WTC11 (cell line): ENCODE measurements around the gene DMXL1. TPM values are rescaled to one million over a fixed set of nuclear protein-coding genes. Genes with fewer than 3 reads are reported as not detected.

Experiments used
- ATAC-seq: fragments of 200-7000 bp; cut with Tn5 transposase; 2 replicates; pipeline ENCODE4 v1.10.0; 2021; ENCODE audit warnings: mild to moderate bottlenecking, moderate library complexity
- CTCF ChIA-PET: fragments of 300-600 bp; sonication (Branson Sonifier 250); formaldehyde crosslinking; loops from one replicate; lab custom pipeline; 2021; ENCODE audit warnings: antibody characterized with exemption; lab: Charles Lee
- POLR2A ChIA-PET: fragments of 350-600 bp; sonication (Branson Sonifier 250); formaldehyde crosslinking; loops from one replicate; lab custom pipeline; 2021; ENCODE audit warnings: antibody characterized with exemption; lab: Charles Lee
- DNase-seq: peaks from one replicate; pipeline ENCODE4 v3.0.0; 2021; ENCODE audit warnings: low spot score
- H3K27ac Mint-ChIP-seq: 2 replicates; pipeline ENCODE4 v1.8.0; 2021; ENCODE audit warnings: mixed read lengths
- H3K27me3 Mint-ChIP-seq: 2 replicates; pipeline ENCODE4 v1.8.0; 2021; ENCODE audit warnings: low read depth, mild to moderate bottlenecking, moderate library complexity, mixed read lengths
- H3K36me3 Mint-ChIP-seq: 2 replicates; pipeline ENCODE4 v1.8.0; 2021; ENCODE audit warnings: mixed read lengths
- H3K4me1 Mint-ChIP-seq: 2 replicates; pipeline ENCODE4 v1.8.0; 2022; ENCODE audit warnings: mixed read lengths
- H3K4me3 Mint-ChIP-seq: 2 replicates; pipeline ENCODE4 v1.8.0; 2021; ENCODE audit warnings: mild to moderate bottlenecking, moderate library complexity, mixed read lengths
- H3K9me3 Mint-ChIP-seq: 2 replicates; pipeline ENCODE4 v1.8.0; 2021; ENCODE audit warnings: mixed read lengths
- AR ChIP-seq: fragments of 250-450 bp; sonication (Bioruptor Pico); IDR thresholded peaks from 2 replicates; pipeline ENCODE4 v1.9.0; 2021; ENCODE audit warnings: mild to moderate bottlenecking
- CREM ChIP-seq: sonication (generic); formaldehyde crosslinking; IDR thresholded peaks from 2 replicates; pipeline ENCODE4 v1.8.1; 2022; ENCODE audit warnings: mild to moderate bottlenecking, missing genetic modification reagents, moderate library complexity
- E2F5 ChIP-seq: sonication (generic); formaldehyde crosslinking; IDR thresholded peaks from 2 replicates; pipeline ENCODE4 v1.8.1; 2022; ENCODE audit warnings: mild to moderate bottlenecking, moderate library complexity, missing genetic modification reagents
- ELF4 ChIP-seq: sonication (generic); formaldehyde crosslinking; IDR thresholded peaks from 2 replicates; pipeline ENCODE4 v1.8.1; 2022; ENCODE audit warnings: low read depth, mild to moderate bottlenecking, moderate library complexity, missing genetic modification reagents
- FOXJ3 ChIP-seq: sonication (generic); formaldehyde crosslinking; IDR thresholded peaks from 2 replicates; pipeline ENCODE4 v1.9.0; 2021; ENCODE audit warnings: missing genetic modification reagents, mild to moderate bottlenecking, borderline replicate concordance
- GRHL2 ChIP-seq: fragments of 250-450 bp; sonication (Bioruptor Pico); IDR thresholded peaks from 2 replicates; pipeline ENCODE4 v1.8.0; 2022; ENCODE audit warnings: mild to moderate bottlenecking, moderate library complexity; ENCODE audit not compliant: insufficient replicate concordance, severe bottlenecking
- HMGA2 ChIP-seq: fragments of 250-450 bp; sonication (Bioruptor Pico); IDR thresholded peaks from 2 replicates; pipeline ENCODE4 v1.4.0; 2021; ENCODE audit warnings: mild to moderate bottlenecking, moderate library complexity
- IRF1 ChIP-seq: sonication (generic); formaldehyde crosslinking; IDR thresholded peaks from 2 replicates; pipeline ENCODE4 v1.8.0; 2023; ENCODE audit warnings: missing genetic modification reagents
- IRF2 ChIP-seq: sonication (generic); formaldehyde crosslinking; IDR thresholded peaks from 2 replicates; pipeline ENCODE4 v1.8.0; 2022; ENCODE audit warnings: low read depth, missing genetic modification reagents, borderline replicate concordance
- JAZF1 ChIP-seq: fragments of 250-450 bp; sonication (Bioruptor Pico); IDR thresholded peaks from 2 replicates; pipeline ENCODE4 v1.9.0; 2021; ENCODE audit warnings: moderate library complexity, mild to moderate bottlenecking, inconsistent platforms
- JUN ChIP-seq: sonication (generic); formaldehyde crosslinking; IDR thresholded peaks from 2 replicates; pipeline ENCODE4 v1.8.0; 2023; ENCODE audit warnings: mild to moderate bottlenecking, missing genetic modification reagents
- MLX ChIP-seq: sonication (generic); formaldehyde crosslinking; IDR thresholded peaks from 2 replicates; pipeline ENCODE4 v1.8.1; 2023; ENCODE audit warnings: mild to moderate bottlenecking, missing genetic modification reagents, moderate library complexity
- NR1H2 ChIP-seq: sonication (generic); formaldehyde crosslinking; IDR thresholded peaks from 2 replicates; pipeline ENCODE4 v1.9.0; 2021; ENCODE audit warnings: mild to moderate bottlenecking, moderate library complexity, missing genetic modification reagents
- SMAD4 ChIP-seq: sonication (generic); formaldehyde crosslinking; IDR thresholded peaks from 2 replicates; pipeline ENCODE4 v1.8.0; 2022; ENCODE audit warnings: mild to moderate bottlenecking, missing genetic modification reagents
- SOX15 ChIP-seq: fragments of 250-450 bp; sonication (Bioruptor Pico); IDR thresholded peaks from 2 replicates; pipeline ENCODE4 v1.9.0; 2021; ENCODE audit warnings: mild to moderate bottlenecking
- TCF7 ChIP-seq: sonication (generic); formaldehyde crosslinking; IDR thresholded peaks from 2 replicates; pipeline ENCODE4 v1.8.0; 2022; ENCODE audit warnings: mild to moderate bottlenecking, low read depth, missing genetic modification reagents, moderate library complexity
- TEAD4 ChIP-seq: sonication (generic); formaldehyde crosslinking; IDR thresholded peaks from 2 replicates; pipeline ENCODE4 v1.8.0; 2022; ENCODE audit warnings: mild to moderate bottlenecking, missing genetic modification reagents
- USF1 ChIP-seq: sonication (generic); formaldehyde crosslinking; IDR thresholded peaks from 2 replicates; pipeline ENCODE4 v1.8.0; 2022; ENCODE audit warnings: mild to moderate bottlenecking, missing genetic modification reagents
- USF2 ChIP-seq: sonication (generic); formaldehyde crosslinking; IDR thresholded peaks from 2 replicates; pipeline ENCODE4 v1.8.1; 2023; ENCODE audit warnings: mild to moderate bottlenecking, missing genetic modification reagents, moderate library complexity
- ZNF121 ChIP-seq: sonication (generic); formaldehyde crosslinking; IDR thresholded peaks from 2 replicates; pipeline ENCODE4 v1.8.0; 2023; ENCODE audit warnings: missing genetic modification reagents
- ZNF219 ChIP-seq: sonication (generic); formaldehyde crosslinking; IDR thresholded peaks from 2 replicates; pipeline ENCODE4 v1.8.0; 2023; ENCODE audit warnings: missing genetic modification reagents, mild to moderate bottlenecking, borderline replicate concordance
- ZNF416 ChIP-seq: fragments of 250-450 bp; sonication (Bioruptor Pico); IDR thresholded peaks from 2 replicates; pipeline ENCODE4 v1.9.0; 2021; ENCODE audit warnings: mild to moderate bottlenecking, inconsistent platforms
- ZNF423 ChIP-seq: fragments of 250-450 bp; sonication (Bioruptor Pico); IDR thresholded peaks from 2 replicates; pipeline ENCODE4 v2.1.2; 2022; ENCODE audit warnings: mild to moderate bottlenecking, moderate library complexity
- ZNF671 ChIP-seq: fragments of 250-450 bp; sonication (Bioruptor Pico); IDR thresholded peaks from 2 replicates; pipeline ENCODE4 v1.8.0; 2021; ENCODE audit warnings: mild to moderate bottlenecking
- ZSCAN18 ChIP-seq: fragments of 250-450 bp; sonication (Bioruptor Pico); IDR thresholded peaks from 2 replicates; pipeline ENCODE4 v2.1.2; 2022; ENCODE audit warnings: mild to moderate bottlenecking, moderate library complexity
- total RNA-seq: library from RNA; stranded (reverse); gene quantifications from 3 replicates; pipeline ENCODE4 v1.2.3, GENCODE V29; 2021
- TF ChIP-seq, protein P1 (sequence below): fragments of 250-450 bp; sonication (Bioruptor Pico); IDR thresholded peaks from 2 replicates; pipeline ENCODE4 v1.8.0; 2021; ENCODE audit warnings: mild to moderate bottlenecking

DMXL1 gene
- total RNA-seq, 1 experiment from 2014 or later, result 43.7 TPM

GRCh38 chr5:119255571-119256356 is 184.9 kb downstream of the DMXL1 start (continued):
- TF ChIP-seq GRHL2 (CRISPR knock-in tag) (no peak), ZSCAN18 (CRISPR knock-in tag) (no peak)

- DNase-seq, result no peak
- H3K9me3 Mint-ChIP-seq, result peaks cover 50% of the 10 kb centered on the region
Observed at GRCh38 chr5:119257613-119258012, 186.7 kb downstream of the DMXL1 start.

DNA sequence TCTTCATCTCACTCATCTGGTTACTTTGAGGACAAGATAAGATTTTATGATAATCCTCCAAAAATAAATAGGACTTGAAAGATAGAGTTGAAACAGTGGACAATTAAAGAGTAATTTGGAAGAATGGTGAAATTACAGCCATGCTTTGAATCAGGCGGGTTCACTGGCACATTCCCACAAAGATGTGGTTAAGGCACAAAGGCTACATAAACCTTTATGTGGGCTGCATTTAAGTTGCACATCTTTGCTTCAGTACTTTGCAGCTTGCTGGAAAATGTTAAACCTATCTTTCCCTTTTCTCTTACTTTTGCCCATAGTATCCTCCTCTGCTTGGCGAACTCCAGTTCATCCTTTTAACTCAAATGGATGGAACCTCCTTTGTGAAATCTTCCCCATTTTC is 192.8 kb downstream of the DMXL1 start:
- H3K27me3 Mint-ChIP-seq, result peaks cover 14% of the 10 kb centered on the region
- no peak for DNase-seq
- no peak for ATAC-seq
- H3K36me3 Mint-ChIP-seq, result no peaks in the 10 kb centered on the region
- CTCF ChIA-PET, result interaction anchor here (0.8 to 1.5 kb wide), 2 partner anchors 148 to 276 kb away, joined by 3 to 4 read pairs; partner anchors contain the start of gene DTWD2
- H3K9me3 Mint-ChIP-seq, result peaks cover 6% of the 10 kb centered on the region
- H3K4me1 Mint-ChIP-seq, result peaks cover 5% of the 10 kb centered on the region
- no peak overlapping the region for H3K27ac Mint-ChIP-seq
- no peak overlapping the region for H3K4me3 Mint-ChIP-seq
- POLR2A ChIA-PET, result no interaction called here
- TF ChIP-seq ZNF121, result no peak
- no peak for TF ChIP-seq AR (CRISPR knock-in tag)
- TF ChIP-seq IRF1 (CRISPR knock-in tag), result no peak
- no peak for TF ChIP-seq CREM (CRISPR knock-in tag)
- TF ChIP-seq NR1H2, result no peak

More at GRCh38 chr5:119257613-119258012, 186.7 kb downstream of the DMXL1 start:
- TF ChIP-seq SMAD4 (CRISPR knock-in tag), result no peak
- no peak for TF ChIP-seq ZNF423 (CRISPR knock-in tag)
- no peak for TF ChIP-seq MLX (CRISPR knock-in tag)
- no peak for TF ChIP-seq SOX15 (CRISPR knock-in tag)
- no peak for TF ChIP-seq USF2 (CRISPR knock-in tag)
- TF ChIP-seq E2F5 (CRISPR knock-in tag), result no peak
- no peak for TF ChIP-seq JUN (CRISPR knock-in tag)
- TF ChIP-seq HMGA2 (CRISPR knock-in tag), result no peak
- no peak for TF ChIP-seq ELF4
- no peak for TF ChIP-seq USF1 (CRISPR knock-in tag)
- no peak for TF ChIP-seq JAZF1 (CRISPR knock-in tag)
- TF ChIP-seq ZNF416, result no peak
- TF ChIP-seq, protein P1, sequence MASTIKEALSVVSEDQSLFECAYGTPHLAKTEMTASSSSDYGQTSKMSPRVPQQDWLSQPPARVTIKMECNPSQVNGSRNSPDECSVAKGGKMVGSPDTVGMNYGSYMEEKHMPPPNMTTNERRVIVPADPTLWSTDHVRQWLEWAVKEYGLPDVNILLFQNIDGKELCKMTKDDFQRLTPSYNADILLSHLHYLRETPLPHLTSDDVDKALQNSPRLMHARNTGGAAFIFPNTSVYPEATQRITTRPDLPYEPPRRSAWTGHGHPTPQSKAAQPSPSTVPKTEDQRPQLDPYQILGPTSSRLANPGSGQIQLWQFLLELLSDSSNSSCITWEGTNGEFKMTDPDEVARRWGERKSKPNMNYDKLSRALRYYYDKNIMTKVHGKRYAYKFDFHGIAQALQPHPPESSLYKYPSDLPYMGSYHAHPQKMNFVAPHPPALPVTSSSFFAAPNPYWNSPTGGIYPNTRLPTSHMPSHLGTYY (CRISPR knock-in tag), result no peak
- no peak for TF ChIP-seq IRF2
- no peak for TF ChIP-seq FOXJ3
- TF ChIP-seq TCF7, result no peak
- TF ChIP-seq ZNF671 (CRISPR knock-in tag), result no peak
- no peak for TF ChIP-seq TEAD4 (CRISPR knock-in tag)
- no peak for TF ChIP-seq ZNF219
- ChIA-PET CTCF (interaction anchor here (3.4 kb wide), 1 partner anchor 269 kb away, joined by 34 read pairs; the partner anchor contains the start of gene DTWD2), POLR2A (no interaction called here)
- Mint-ChIP-seq H3K27ac (no peak overlapping the region), H3K27me3 (no peaks in the 10 kb centered on the region; the same call in 1 of the 2 replicates), H3K4me1 (peaks cover 6% of the 10 kb centered on the region), H3K4me3 (no peak overlapping the region), H3K36me3 (peaks cover 34% of the 10 kb centered on the region)
- ATAC-seq, result no peak
